ENCODE data around the gene LRP6. TPM values are rescaled to one million over a fixed set of nuclear protein-coding genes. Genes with fewer than 3 reads are reported as not detected.
A peak's percentile ranks its signal among the peaks of the same experiment; 100 is the strongest.

The LRP6 gene
- total and polyA plus RNA-seq, 4 donors = 14.7 to 76.8 (median 23.2) TPM

- WGBS = 90% methylated on average over 1 of the region's 1 CpG
- Histone ChIP-seq H3K27ac (ENCODE audit: low read depth in 1 of 2, low read length in 2 of 2) (no peak overlapping the region), H3K4me1 (ENCODE audit: control insufficient read depth in 4 of 4, insufficient read depth in 4 of 4, low read length in 3 of 4) (peaks cover 13 to 42% (median 22%) of the 10 kb centered on the region in 4 donors), H3K27me3 (ENCODE audit: control insufficient read depth in 4 of 4, insufficient read depth in 4 of 4, low read length in 3 of 4) (no peaks in the 10 kb centered on the region), H3K4me3 (ENCODE audit: low read depth in 1 of 3, low read length in 3 of 3) (no peak overlapping the region), H3K9ac (ENCODE audit: low read depth in 1 of 2, low read length in 2 of 2) (no peak overlapping the region), H3K36me3 (ENCODE audit: control insufficient read depth in 4 of 4, insufficient read depth in 3 of 4, low read depth in 1 of 4, low read length in 3 of 4) (no peaks in the 10 kb centered on the region), H3K9me3 (ENCODE audit: control insufficient read depth in 4 of 4, low read length in 3 of 4) (no peaks in the 10 kb centered on the region)
- TF ChIP-seq JUND (IDR thresholded peaks at IDR 0.05) (no peak), GABPA (IDR thresholded peaks at IDR 0.05 in 1 of 2, conservative IDR thresholded peaks at IDR 0.05 in 1 of 2) (no peak), HNF4A (conservative IDR thresholded peaks at IDR 0.05) (no peak), RXRA (IDR thresholded peaks at IDR 0.05) (no peak), RAD21 (IDR thresholded peaks at IDR 0.05) (no peak), HNF4G (IDR thresholded peaks at IDR 0.05) (no peak), NR2F2 (IDR thresholded peaks at IDR 0.05) (no peak), FOXA2 (IDR thresholded peaks at IDR 0.05) (no peak), REST (IDR thresholded peaks at IDR 0.05) (no peak), YY1 (IDR thresholded peaks at IDR 0.05) (no peak)
- no peak for DNase-seq (ENCODE audit: low spot score)
These were observed 36.6 kb downstream of the LRP6 start for GRCh38 chr12:12230275-12230674.

GRCh38 chr12:12229556-12230092 is 37.2 kb downstream of the LRP6 start:
- DNase-seq (ENCODE audit: low spot score) = no peak

GRCh38 chr12:12228402-12228801 is 38.4 kb downstream of the LRP6 start:
- H3K27me3 ChIP-seq (ENCODE audit: control insufficient read depth in 4 of 4, insufficient read depth in 4 of 4, low read length in 3 of 4) = no peaks in the 10 kb centered on the region
- H3K4me1 ChIP-seq (ENCODE audit: control insufficient read depth in 4 of 4, insufficient read depth in 4 of 4, low read length in 3 of 4) = peaks cover 12 to 46% (median 22%) of the 10 kb centered on the region in 4 donors
- no peak overlapping the region for H3K4me3 ChIP-seq (ENCODE audit: low read depth in 1 of 3, low read length in 3 of 3)
- DNase-seq (ENCODE audit: low spot score) = no peak
- H3K27ac ChIP-seq (ENCODE audit: low read depth in 1 of 2, low read length in 2 of 2) = no peak overlapping the region
- TF ChIP-seq FOXA2 (IDR thresholded peaks at IDR 0.05) (no peak), GABPA (IDR thresholded peaks at IDR 0.05 in 1 of 2, conservative IDR thresholded peaks at IDR 0.05 in 1 of 2) (no peak), MAX (IDR thresholded peaks at IDR 0.05) (no peak), ATF3 (IDR thresholded peaks at IDR 0.05) (no peak), RAD21 (IDR thresholded peaks at IDR 0.05) (no peak), JUND (IDR thresholded peaks at IDR 0.05) (no peak), HNF4G (IDR thresholded peaks at IDR 0.05) (no peak), CTCF (IDR thresholded peaks at IDR 0.05; ENCODE audit: low read depth, low read length, missing input control) (no peak), TAF1 (conservative IDR thresholded peaks at IDR 0.05) (no peak)
- no peaks in the 10 kb centered on the region for H3K36me3 ChIP-seq (ENCODE audit: control insufficient read depth in 4 of 4, insufficient read depth in 3 of 4, low read depth in 1 of 4, low read length in 3 of 4)
- WGBS = 97% methylated on average over 5 of the region's 5 CpGs
- H3K9me3 ChIP-seq (ENCODE audit: control insufficient read depth in 4 of 4, low read length in 3 of 4) = no peaks in the 10 kb centered on the region
- no peak overlapping the region for H3K9ac ChIP-seq (ENCODE audit: low read depth in 1 of 2, low read length in 2 of 2)

More at GRCh38 chr12:12229556-12230092, 37.2 kb downstream of the LRP6 start:
- 90% methylated on average over 1 of the region's 1 CpG for WGBS
- H3K4me3 ChIP-seq (ENCODE audit: low read depth in 1 of 3, low read length in 3 of 3) = no peak overlapping the region
- no peak overlapping the region for H3K9ac ChIP-seq (ENCODE audit: low read depth in 1 of 2, low read length in 2 of 2)
- H3K4me1 ChIP-seq (ENCODE audit: control insufficient read depth in 4 of 4, insufficient read depth in 4 of 4, low read length in 3 of 4) = peaks cover 13 to 46% (median 22%) of the 10 kb centered on the region in 4 donors
- peak overlapping the region in 1 of 2 donors; percentile 14 for H3K27ac ChIP-seq (ENCODE audit: low read depth in 1 of 2, low read length in 2 of 2)
- TF ChIP-seq RXRA (IDR thresholded peaks at IDR 0.05) (peak in 1 of 2 donors; percentile 26), FOXA1 (IDR thresholded peaks at IDR 0.05) (no peak)
- no peaks in the 10 kb centered on the region for H3K27me3 ChIP-seq (ENCODE audit: control insufficient read depth in 4 of 4, insufficient read depth in 4 of 4, low read length in 3 of 4)
- H3K9me3 ChIP-seq (ENCODE audit: control insufficient read depth in 4 of 4, low read length in 3 of 4) = no peaks in the 10 kb centered on the region
- H3K36me3 ChIP-seq (ENCODE audit: control insufficient read depth in 4 of 4, insufficient read depth in 3 of 4, low read depth in 1 of 4, low read length in 3 of 4) = no peaks in the 10 kb centered on the region
